ES-I3 (cell line): Measurements from ENCODE around the gene ACOT8.

Experiments used
- H3K36me3 ChIP-seq: 2 replicates; pipeline ENCODE4 v1.6.1; 2013; ENCODE audit warnings: mild to moderate bottlenecking, low read length, control low read depth, moderate library complexity; ENCODE audit not compliant: insufficient read depth
- H3K4me1 ChIP-seq: 2 replicates; pipeline ENCODE4 v1.6.1; 2013; ENCODE audit warnings: mild to moderate bottlenecking, control low read depth, low read length; ENCODE audit not compliant: insufficient read depth
- H3K9ac ChIP-seq: 2 replicates; pipeline ENCODE4 v1.6.1; 2013; ENCODE audit warnings: low read depth, mild to moderate bottlenecking, low read length, moderate library complexity
- H3K9me3 ChIP-seq: 2 replicates; pipeline ENCODE4 v1.6.1; 2013; ENCODE audit warnings: mild to moderate bottlenecking, low read length, moderate library complexity; ENCODE audit not compliant: control insufficient read depth, insufficient read depth

The ACOT8 gene

GRCh38 chr20:45892049-45892825 is 35.0 kb upstream of the ACOT8 start:
- Histone ChIP-seq H3K4me1 (no peaks in the 10 kb centered on the region), H3K9ac (peak overlapping the region; percentile 76; the same call in 1 of the 2 replicates), H3K36me3 (peaks cover 3% of the 10 kb centered on the region; the same call in 1 of the 2 replicates), H3K9me3 (no peaks in the 10 kb centered on the region)

DNA sequence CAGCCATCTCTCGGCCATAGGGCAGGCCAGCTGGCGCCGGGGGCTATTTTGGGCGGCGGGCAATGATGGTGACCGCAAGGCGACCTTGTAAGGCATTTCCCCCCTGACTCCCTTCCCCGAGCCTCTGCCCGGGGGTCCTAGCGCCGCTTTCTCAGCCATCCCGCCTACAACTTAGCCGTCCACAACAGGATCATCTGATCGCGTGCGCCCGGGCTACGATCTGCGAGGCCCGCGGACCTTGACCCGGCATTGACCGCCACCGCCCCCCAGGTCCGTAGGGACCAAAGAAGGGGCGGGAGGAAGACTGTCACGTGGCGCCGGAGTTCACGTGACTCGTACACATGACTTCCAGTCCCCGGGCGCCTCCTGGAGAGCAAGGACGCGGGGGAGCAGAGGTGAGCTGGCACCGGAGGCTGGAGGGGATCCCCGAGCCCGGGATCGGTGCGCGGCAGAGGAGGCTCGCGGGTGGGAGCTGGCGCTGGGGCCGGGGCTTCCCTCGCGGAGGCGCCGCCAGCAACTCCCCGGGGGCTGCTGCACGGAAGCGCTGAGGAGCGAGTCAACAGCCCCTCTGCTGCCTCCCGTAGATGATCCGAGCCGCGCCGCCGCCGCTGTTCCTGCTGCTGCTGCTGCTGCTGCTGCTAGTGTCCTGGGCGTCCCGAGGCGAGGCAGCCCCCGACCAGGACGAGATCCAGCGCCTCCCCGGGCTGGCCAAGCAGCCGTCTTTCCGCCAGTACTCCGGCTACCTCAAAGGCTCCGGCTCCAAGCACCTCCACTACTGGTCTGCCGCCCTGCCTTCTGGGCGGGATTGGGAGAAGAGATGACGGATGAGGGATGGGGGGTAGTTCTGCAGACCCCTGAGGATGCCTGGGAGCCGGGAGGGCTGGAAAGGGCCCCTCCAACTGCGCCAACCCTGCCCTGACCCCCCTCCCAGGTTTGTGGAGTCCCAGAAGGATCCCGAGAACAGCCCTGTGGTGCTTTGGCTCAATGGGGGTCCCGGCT is 34.1 kb upstream of the ACOT8 start, which contains the start of the genes CTSA and NEURL2:
CTSA (plus strand) TSS at position 351 of the 999 bp plus-strand sequence; CDS start at position 585, 234 bp downstream.
NEURL2 (minus strand) TSS at position 224 of the 999 bp plus-strand sequence; CDS start at position 7, 217 bp downstream.
- Histone ChIP-seq H3K9ac (peak within 1 kb of the TSS; percentile 76), H3K36me3 (peaks cover 3% of the 10 kb centered on the region; the same call in 1 of the 2 replicates), H3K9me3 (no peaks in the 10 kb centered on the region), H3K4me1 (no peaks in the 10 kb centered on the region)

DNA sequence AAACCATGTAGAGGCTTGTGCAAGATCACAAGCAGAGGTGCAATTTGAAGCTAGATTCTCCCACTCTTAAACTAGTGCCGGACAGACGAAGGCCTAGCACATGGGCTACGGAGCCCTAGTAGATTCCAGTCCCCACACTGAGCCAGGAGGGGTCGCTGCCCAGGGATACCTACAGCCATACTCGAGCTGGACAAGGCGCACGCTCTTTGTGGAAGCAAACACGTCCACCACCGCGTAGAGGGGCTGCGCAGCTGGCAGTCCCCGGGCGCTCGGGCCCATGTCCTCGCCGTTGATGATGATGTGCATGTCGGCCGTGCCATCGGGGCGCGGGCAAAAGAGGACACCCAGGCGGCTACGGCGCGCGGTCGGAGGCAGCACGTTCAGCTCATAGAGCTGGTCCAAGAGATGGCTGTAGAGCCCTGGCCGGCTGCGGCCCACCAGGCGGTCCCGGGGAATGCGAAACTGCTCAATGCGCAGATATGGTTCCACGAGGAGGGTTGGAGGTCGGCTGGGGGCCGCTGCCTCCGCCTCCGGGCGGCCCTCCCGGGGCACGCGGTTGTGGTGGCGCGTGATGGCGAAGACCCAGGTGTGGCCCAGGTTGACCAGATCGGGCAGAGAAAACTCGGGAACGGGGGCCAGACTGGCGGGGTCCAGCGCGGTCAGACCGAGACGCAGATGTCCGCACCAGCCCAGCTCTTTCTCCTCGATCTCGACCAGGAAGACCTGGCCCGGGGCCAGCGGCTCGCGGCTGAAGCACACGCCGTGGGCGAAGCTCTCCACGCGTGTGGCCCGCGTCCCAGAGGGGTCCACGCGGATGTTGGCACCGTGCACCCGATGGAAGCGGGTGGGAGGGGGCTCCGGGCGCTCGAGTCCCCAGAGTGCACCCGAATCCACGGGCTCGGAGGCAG is 33.1 kb upstream of the ACOT8 start:
- Histone ChIP-seq H3K9me3 (no peaks in the 10 kb centered on the region), H3K36me3 (peaks cover 3% of the 10 kb centered on the region; the same call in 1 of the 2 replicates), H3K4me1 (no peaks in the 10 kb centered on the region), H3K9ac (peak overlapping the region; percentile 76)

DNA sequence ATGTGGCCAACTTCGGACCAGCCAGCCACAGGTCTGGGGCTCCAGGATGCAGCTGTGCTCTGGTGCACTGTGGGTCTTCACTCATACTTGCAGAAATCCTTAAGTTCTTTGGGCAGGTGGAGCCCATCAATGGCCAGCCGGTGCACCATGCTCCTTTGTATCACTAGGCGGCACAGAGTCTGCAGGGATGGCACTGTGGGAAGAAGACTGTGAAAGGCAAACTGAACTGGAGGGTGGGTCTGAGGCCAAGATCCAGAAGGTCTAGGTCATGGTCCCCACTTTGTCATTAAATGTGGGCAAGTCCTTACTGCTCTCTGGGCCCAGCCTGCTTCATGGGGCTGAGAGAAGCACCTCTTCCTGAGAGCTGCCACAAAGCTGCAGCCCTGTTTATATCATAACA is 31.5 kb upstream of the ACOT8 start:
- H3K9ac ChIP-seq: no peak overlapping the region
- H3K36me3 ChIP-seq: no peaks in the 10 kb centered on the region; the same call in 1 of the 2 replicates
- no peaks in the 10 kb centered on the region for H3K4me1 ChIP-seq
- no peaks in the 10 kb centered on the region for H3K9me3 ChIP-seq

DNA sequence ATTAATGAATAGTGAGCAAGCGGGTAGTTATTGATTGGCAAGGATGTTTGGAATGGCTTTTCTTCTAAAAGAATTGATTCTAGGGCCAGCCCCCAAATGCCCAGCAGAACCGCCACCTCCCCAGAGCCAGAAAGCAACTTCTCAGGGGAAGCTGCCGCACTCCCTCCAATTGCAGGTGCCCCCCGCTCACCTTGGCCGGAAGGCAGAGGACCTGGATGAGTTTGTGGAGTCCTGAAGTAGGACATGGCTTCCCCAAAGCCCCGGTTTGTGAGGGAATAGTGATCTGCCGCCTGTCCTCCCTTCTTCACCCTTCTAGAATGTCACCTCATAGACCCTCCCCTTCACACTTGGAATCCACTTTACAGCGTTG is 30.1 kb upstream of the ACOT8 start, which contains the start of gene SPATA25:
SPATA25 (minus strand) TSS at position 277 of the 370 bp plus-strand sequence; CDS start at position 245, 32 bp downstream.
- H3K9me3 ChIP-seq: no peaks in the 10 kb centered on the region
- peaks cover 3% of the 10 kb centered on the region; the same call in 1 of the 2 replicates for H3K36me3 ChIP-seq
- no peaks in the 10 kb centered on the region for H3K4me1 ChIP-seq
- no peak within 1 kb of the TSS for H3K9ac ChIP-seq

GRCh38 chr20:45886590-45887345 is 29.6 kb upstream of the ACOT8 start:
- Histone ChIP-seq H3K9ac (no peak overlapping the region), H3K4me1 (no peaks in the 10 kb centered on the region), H3K9me3 (no peaks in the 10 kb centered on the region), H3K36me3 (peaks cover 3% of the 10 kb centered on the region; the same call in 1 of the 2 replicates)

DNA sequence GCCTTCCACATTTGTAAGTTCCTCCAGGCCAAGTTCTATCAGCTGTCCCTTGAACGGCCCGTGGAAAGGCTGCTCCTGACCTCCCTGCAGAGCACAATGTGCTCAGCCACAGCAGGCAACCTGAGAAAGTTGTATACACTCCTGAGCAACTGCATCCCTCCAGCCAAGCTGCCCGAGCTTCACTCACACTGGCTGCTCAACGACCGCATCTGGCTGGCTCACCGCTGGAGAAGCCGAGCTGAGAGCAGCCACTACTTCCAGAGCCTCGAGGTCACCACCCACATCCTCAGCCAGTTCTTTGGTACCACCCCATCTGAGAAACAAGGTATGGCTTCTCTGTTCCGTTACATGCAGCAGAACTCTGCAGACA is 25.9 kb upstream of the ACOT8 start:
- H3K4me1 ChIP-seq: no peaks in the 10 kb centered on the region
- no peak overlapping the region for H3K9ac ChIP-seq
- peaks cover 3% of the 10 kb centered on the region; the same call in 1 of the 2 replicates for H3K36me3 ChIP-seq
- H3K9me3 ChIP-seq: no peaks in the 10 kb centered on the region

DNA sequence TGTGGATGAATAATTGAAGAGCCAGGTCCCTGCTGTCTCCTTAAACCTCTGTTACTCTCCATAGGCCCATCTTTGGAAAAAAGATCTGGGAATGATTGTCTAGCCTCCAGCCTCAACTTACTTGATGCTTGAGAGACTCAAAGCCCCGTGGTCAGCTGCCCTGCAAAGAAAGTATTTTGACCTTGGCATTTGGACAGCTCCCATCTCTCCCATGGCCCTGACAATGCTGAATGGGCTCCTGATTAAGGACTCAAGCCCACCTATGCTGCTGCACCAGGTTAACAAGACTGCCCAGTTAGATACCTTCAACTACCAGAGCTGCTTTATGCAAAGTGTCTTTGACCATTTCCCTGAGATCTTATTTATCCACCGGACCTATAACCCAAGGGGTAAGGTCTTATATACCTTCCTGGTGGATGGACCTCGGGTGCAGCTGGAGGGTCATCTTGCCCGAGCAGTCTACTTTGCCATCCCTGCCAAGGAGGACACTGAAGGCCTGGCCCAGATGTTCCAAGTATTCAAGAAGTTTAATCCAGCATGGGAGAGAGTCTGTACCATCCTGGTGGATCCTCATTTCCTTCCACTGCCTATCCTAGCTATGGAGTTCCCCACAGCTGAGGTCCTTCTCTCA is 25.4 kb upstream of the ACOT8 start:
- Histone ChIP-seq H3K9me3 (no peaks in the 10 kb centered on the region), H3K36me3 (peaks cover 3% of the 10 kb centered on the region; the same call in 1 of the 2 replicates), H3K4me1 (no peaks in the 10 kb centered on the region), H3K9ac (no peak overlapping the region)

DNA sequence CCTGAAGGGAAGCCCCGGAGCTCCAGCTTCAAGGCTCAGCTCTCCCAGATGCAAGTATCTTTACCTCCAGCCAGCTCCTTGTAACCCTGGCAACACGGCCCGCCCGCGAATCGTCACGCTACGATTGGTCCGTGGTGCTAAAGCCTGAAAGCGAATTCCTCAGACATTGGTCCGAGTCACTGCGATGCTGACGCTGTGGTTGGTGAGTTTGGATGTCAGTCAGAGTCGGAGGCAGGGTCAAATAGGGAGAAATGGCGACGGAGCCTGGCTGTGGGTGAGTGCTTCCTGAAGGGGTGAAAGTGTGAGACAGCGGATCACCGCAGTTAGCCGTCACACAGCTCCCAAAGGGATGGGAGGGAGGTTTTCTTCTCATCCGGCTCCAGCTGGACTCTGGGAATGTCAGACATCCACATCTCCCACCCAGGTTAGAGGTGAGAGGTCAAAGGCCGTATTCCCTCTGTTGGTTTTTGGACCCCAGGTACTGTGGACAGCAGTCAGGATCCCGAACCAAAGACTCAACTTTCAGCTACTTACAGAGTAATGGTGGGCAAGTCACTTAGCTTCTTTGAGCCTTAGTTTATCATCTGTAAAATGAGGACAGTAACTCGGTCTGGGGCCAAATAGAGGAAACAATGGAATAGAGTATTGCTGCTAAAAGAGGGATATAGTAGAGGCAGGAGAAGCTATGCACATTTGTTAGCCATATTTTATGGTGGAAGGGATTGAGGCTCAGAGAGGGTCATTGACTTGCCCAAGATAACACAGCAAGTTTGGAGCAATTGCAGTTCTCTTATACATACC is 24.0 kb upstream of the ACOT8 start, which contains the start of gene ZSWIM1:
ZSWIM1 (plus strand) TSS at position 240 of the 801 bp plus-strand sequence. CDS start 1,366 bp downstream, outside the sequence.
- Histone ChIP-seq H3K9ac (peak within 1 kb of the TSS; percentile 74), H3K36me3 (peaks cover 3% of the 10 kb centered on the region; the same call in 1 of the 2 replicates), H3K4me1 (no peaks in the 10 kb centered on the region), H3K9me3 (no peaks in the 10 kb centered on the region)

DNA sequence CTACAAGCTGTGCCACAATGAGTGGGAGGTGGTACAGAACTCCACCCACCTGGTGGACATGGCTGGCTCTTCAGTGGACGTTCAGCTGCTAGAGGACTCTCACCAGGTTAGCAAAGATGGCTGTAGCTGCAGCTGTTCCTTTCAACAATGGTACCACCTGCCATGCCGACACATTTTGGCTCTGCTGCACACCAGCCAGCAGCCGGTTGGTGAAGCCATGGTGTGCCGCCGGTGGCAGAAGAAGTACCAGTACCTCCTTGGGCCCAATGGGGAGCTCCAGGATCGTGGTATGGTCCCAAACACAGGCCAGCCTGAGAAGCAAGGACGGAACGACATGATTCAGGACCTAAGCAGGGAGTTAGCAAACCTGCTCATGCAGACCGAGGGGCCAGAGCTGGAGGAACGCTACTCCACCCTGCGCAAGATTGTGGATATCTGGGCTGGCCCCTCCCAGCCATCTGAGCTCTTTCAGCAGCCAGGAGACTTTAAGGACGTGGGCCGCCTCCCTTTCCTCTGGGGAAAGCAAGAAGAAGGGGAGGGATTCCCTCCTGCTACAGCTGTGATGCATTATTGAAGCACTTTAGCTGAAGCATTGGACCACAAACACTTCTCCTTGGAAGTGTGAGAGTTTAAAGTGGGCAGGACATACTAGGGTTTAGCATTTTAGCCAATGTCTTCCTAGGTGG is 21.0 kb upstream of the ACOT8 start:
- H3K4me1 ChIP-seq: no peaks in the 10 kb centered on the region
- peaks cover 3% of the 10 kb centered on the region; the same call in 1 of the 2 replicates for H3K36me3 ChIP-seq
- H3K9ac ChIP-seq: no peak overlapping the region
- no peaks in the 10 kb centered on the region for H3K9me3 ChIP-seq

- no peaks in the 10 kb centered on the region for H3K36me3 ChIP-seq
- H3K9me3 ChIP-seq: no peaks in the 10 kb centered on the region
- H3K4me1 ChIP-seq: no peaks in the 10 kb centered on the region
- no peak overlapping the region for H3K9ac ChIP-seq
Observed at GRCh38 chr20:45874576-45874975, 17.4 kb upstream of the ACOT8 start.
